Measurements from ENCODE around the gene LETM1. TPM values are rescaled to one million over a fixed set of nuclear protein-coding genes. Genes with fewer than 3 reads are reported as not detected.

The LETM1 gene
- total and polyA plus RNA-seq, 2 of the 13 experiments (the other 11 are each of a cell fraction or from before 2014, with no cell fraction given): 9.7 to 41.6 TPM

GRCh38 chr4:1777822-1778641, 77.9 kb downstream of the LETM1 start (continued):
- TF ChIP-seq TRIM22 (IDR thresholded peaks at IDR 0.05) (no peak), ZNF512 (CRISPR knock-in tag; IDR thresholded peaks at IDR 0.05) (no peak), ZNF674 (CRISPR knock-in tag; IDR thresholded peaks at IDR 0.05; ENCODE audit: low read depth) (no peak), ARID5B (CRISPR knock-in tag; IDR thresholded peaks at IDR 0.05) (peak; percentile 37; the same call in 1 of the 2 replicates), IRF2 (CRISPR knock-in tag; IDR thresholded peaks at IDR 0.05) (no peak; the same call in 1 of the 2 replicates), ATM (IDR thresholded peaks at IDR 0.05; ENCODE audit: borderline replicate concordance) (no peak), PBX2 (CRISPR knock-in tag; IDR thresholded peaks at IDR 0.05) (no peak), HDAC2 (CRISPR knock-in tag; IDR thresholded peaks at IDR 0.05) (peak; percentile 88; the same call in 1 of the 2 replicates), SNAPC2 (CRISPR knock-in tag; IDR thresholded peaks at IDR 0.05) (no peak), PCBP1 (IDR thresholded peaks at IDR 0.05; ENCODE audit: borderline replicate concordance, low read depth, low read length) (no peak), ATF7 (IDR thresholded peaks at IDR 0.05) (no peak), ATF7 (CRISPR knock-in tag; IDR thresholded peaks at IDR 0.05) (no peak), ZSCAN5A (CRISPR knock-in tag; IDR thresholded peaks at IDR 0.05; ENCODE audit: borderline replicate concordance) (no peak), ZMAT5 (CRISPR knock-in tag; IDR thresholded peaks at IDR 0.05; ENCODE audit: borderline replicate concordance, low read depth) (no peak), PITX1 (CRISPR knock-in tag; IDR thresholded peaks at IDR 0.05) (no peak), CBX5 (CRISPR knock-in tag; IDR thresholded peaks at IDR 0.05; ENCODE audit: borderline replicate concordance) (no peak), MTERF4 (CRISPR knock-in tag; IDR thresholded peaks at IDR 0.05) (no peak)
